Measurements from ENCODE around the gene DHCR7.

DHCR7 gene

DNA sequence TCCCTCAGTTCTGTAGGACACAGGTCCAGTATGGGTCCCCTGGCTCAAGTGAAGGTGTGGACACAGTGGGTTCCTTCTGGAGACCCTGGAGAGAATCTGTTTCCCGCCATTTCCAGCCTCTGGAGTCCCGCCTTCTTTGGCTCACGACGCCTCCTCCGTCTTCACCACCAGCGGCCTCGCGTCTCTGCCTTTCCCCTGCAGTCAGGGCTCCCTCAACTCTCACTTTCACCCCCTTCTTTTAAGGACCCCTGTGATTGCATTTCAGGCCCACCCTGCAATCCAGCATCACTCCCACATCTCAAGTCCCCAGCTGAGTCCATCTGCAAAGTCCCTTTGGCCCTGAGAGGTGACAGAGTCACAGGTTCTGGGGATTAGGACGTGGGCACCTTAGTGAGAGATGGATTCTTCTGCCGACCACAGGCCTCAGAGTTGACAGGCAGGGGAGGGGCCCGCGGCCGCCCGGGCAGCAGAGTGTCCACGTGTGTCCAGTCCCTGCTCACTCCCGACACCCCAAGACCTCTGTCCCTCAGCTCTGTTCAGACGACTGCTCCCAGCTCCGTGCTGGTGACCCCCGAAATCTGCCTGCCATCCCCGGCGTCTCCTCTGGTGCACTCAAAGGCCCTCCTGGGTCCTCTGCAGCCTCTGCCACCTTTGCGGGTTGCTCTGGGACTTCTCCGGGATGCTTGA lies 42.0 kb upstream of the DHCR7 start:
- H3K27me3 ChIP-seq (ENCODE audit: insufficient read depth, low read length, poor library complexity, severe bottlenecking): no peaks in the 10 kb centered on the region
- no peaks in the 10 kb centered on the region for H3K9me2 ChIP-seq (replicated peaks; ENCODE audit: low read depth, low read length)
- no peak overlapping the region for H2AFZ ChIP-seq (ENCODE audit: low read length)
- TF ChIP-seq EZH2phosphoT487 (IDR thresholded peaks at IDR 0.05; ENCODE audit: borderline replicate concordance): no peak
- TF ChIP-seq, protein P1, sequence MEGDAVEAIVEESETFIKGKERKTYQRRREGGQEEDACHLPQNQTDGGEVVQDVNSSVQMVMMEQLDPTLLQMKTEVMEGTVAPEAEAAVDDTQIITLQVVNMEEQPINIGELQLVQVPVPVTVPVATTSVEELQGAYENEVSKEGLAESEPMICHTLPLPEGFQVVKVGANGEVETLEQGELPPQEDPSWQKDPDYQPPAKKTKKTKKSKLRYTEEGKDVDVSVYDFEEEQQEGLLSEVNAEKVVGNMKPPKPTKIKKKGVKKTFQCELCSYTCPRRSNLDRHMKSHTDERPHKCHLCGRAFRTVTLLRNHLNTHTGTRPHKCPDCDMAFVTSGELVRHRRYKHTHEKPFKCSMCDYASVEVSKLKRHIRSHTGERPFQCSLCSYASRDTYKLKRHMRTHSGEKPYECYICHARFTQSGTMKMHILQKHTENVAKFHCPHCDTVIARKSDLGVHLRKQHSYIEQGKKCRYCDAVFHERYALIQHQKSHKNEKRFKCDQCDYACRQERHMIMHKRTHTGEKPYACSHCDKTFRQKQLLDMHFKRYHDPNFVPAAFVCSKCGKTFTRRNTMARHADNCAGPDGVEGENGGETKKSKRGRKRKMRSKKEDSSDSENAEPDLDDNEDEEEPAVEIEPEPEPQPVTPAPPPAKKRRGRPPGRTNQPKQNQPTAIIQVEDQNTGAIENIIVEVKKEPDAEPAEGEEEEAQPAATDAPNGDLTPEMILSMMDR (conservative IDR thresholded peaks at IDR 0.05; ENCODE audit: low read length): no peak
- no peaks in the 10 kb centered on the region for H3F3A ChIP-seq (ENCODE audit: low read depth)
- H4K20me1 ChIP-seq (ENCODE audit: insufficient read depth, low read length, poor library complexity, severe bottlenecking): no peaks in the 10 kb centered on the region
- H3K79me2 ChIP-seq (ENCODE audit: insufficient read depth, low read length): no peaks in the 10 kb centered on the region
- H3K4me3 ChIP-seq (ENCODE audit: low read length, poor library complexity, severe bottlenecking): no peak overlapping the region
- H3K9ac ChIP-seq (ENCODE audit: low read depth, low read length, poor library complexity, severe bottlenecking): no peak overlapping the region
- no peaks in the 10 kb centered on the region for H3K4me1 ChIP-seq (ENCODE audit: insufficient read depth, low read length, poor library complexity, severe bottlenecking)
- H3K36me3 ChIP-seq (ENCODE audit: insufficient read depth, low read length): peaks cover 41% of the 10 kb centered on the region; the same call in 1 of the 2 replicates
- no peak overlapping the region for H3K4me2 ChIP-seq (ENCODE audit: low read depth, low read length, poor library complexity, severe bottlenecking)
- H3K9me3 ChIP-seq (ENCODE audit: insufficient read depth, low read depth, low read length): no peaks in the 10 kb centered on the region

DNA sequence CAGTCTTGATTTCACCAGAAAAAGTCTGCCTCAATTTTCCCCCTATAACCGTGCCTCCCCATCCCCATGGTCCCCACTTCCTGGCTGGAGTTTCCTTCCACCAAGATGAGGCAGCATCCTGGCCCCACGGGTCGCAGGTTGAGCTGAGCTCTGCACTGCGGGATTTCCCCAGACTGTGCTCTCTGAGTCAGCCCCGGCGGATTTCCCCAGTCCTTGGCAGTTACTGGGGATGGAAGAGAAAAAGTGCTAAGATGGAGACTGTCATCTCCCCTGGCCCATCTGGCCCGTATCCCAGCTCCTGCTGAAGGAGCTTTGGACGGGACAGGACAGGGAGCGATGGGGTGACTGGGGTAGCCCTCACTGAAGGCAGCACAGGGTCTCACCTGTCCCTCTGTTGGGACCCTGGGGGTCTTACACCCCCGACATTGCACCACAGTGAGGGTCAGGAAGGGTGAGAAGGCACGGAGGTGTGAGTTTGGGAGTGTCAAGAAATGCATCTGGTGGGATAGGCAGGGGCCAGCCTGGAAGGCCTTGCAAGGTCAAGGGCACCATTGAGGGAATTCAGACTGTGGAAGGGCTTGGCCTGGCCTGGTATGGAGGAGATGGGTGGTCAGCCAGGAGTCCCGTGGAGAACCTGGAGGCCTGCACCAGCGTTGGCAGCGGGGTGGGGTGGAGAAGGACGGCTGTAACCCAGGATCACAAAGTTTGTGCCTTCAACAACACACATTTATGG lies 41.3 kb upstream of the DHCR7 start:
- Histone ChIP-seq H2AFZ (ENCODE audit: low read length) (no peak overlapping the region), H3K9me3 (ENCODE audit: insufficient read depth, low read depth, low read length) (no peaks in the 10 kb centered on the region), H3K36me3 (ENCODE audit: insufficient read depth, low read length) (peaks cover 42% of the 10 kb centered on the region; the same call in 1 of the 2 replicates), H3K4me1 (ENCODE audit: insufficient read depth, low read length, poor library complexity, severe bottlenecking) (no peaks in the 10 kb centered on the region), H3F3A (ENCODE audit: low read depth) (no peaks in the 10 kb centered on the region), H3K4me2 (ENCODE audit: low read depth, low read length, poor library complexity, severe bottlenecking) (no peak overlapping the region), H3K9me2 (replicated peaks; ENCODE audit: low read depth, low read length) (no peaks in the 10 kb centered on the region), H4K20me1 (ENCODE audit: insufficient read depth, low read length, poor library complexity, severe bottlenecking) (no peaks in the 10 kb centered on the region), H3K9ac (ENCODE audit: low read depth, low read length, poor library complexity, severe bottlenecking) (no peak overlapping the region), H3K79me2 (ENCODE audit: insufficient read depth, low read length) (no peaks in the 10 kb centered on the region), H3K4me3 (ENCODE audit: low read length, poor library complexity, severe bottlenecking) (no peak overlapping the region), H3K27me3 (ENCODE audit: insufficient read depth, low read length, poor library complexity, severe bottlenecking) (no peaks in the 10 kb centered on the region)
- TF ChIP-seq, protein P1 (conservative IDR thresholded peaks at IDR 0.05; ENCODE audit: low read length): no peak
- TF ChIP-seq EZH2phosphoT487 (IDR thresholded peaks at IDR 0.05; ENCODE audit: borderline replicate concordance): no peak

DNA sequence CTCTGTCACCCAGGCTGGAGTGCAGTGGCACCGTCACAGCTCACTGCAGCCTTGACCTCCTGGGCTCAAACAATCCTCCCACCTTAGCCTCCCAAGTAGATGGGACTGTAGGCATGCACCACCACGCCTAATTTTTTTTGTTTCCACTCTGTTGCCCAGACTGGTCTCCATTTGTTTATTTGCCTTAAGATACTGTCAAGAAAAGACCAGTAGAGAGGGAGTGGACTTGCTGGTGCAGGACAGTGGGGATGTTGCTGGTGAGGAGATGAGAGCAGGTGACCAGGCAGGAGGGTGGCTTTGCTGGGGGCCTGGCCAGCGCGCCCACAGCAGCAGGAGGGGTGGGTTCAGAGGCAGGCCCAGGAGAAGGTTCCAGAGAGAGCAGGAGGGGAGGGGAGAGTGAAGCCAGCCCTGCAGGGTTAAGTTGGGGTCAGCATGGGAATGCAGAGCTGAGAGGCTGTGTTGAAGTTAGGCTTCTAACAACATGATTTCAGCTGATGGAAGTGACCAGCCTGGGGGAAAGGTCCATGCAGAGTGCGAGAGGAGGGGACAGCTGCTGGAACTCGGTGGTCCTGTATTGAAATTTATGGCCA lies 40.6 kb upstream of the DHCR7 start:
- no peaks in the 10 kb centered on the region for H3F3A ChIP-seq (ENCODE audit: low read depth)
- H3K9me2 ChIP-seq (replicated peaks; ENCODE audit: low read depth, low read length): no peaks in the 10 kb centered on the region
- no peaks in the 10 kb centered on the region for H3K27me3 ChIP-seq (ENCODE audit: insufficient read depth, low read length, poor library complexity, severe bottlenecking)
- no peaks in the 10 kb centered on the region for H3K79me2 ChIP-seq (ENCODE audit: insufficient read depth, low read length)
- peaks cover 45% of the 10 kb centered on the region; the same call in 1 of the 2 replicates for H3K36me3 ChIP-seq (ENCODE audit: insufficient read depth, low read length)
- H2AFZ ChIP-seq (ENCODE audit: low read length): no peak overlapping the region
- H3K9ac ChIP-seq (ENCODE audit: low read depth, low read length, poor library complexity, severe bottlenecking): no peak overlapping the region
- H3K4me2 ChIP-seq (ENCODE audit: low read depth, low read length, poor library complexity, severe bottlenecking): no peak overlapping the region
- no peak overlapping the region for H3K4me3 ChIP-seq (ENCODE audit: low read length, poor library complexity, severe bottlenecking)
- TF ChIP-seq, protein P1 (conservative IDR thresholded peaks at IDR 0.05; ENCODE audit: low read length): no peak
- TF ChIP-seq EZH2phosphoT487 (IDR thresholded peaks at IDR 0.05; ENCODE audit: borderline replicate concordance): no peak
- H4K20me1 ChIP-seq (ENCODE audit: insufficient read depth, low read length, poor library complexity, severe bottlenecking): no peaks in the 10 kb centered on the region
- no peaks in the 10 kb centered on the region for H3K9me3 ChIP-seq (ENCODE audit: insufficient read depth, low read depth, low read length)
- H3K4me1 ChIP-seq (ENCODE audit: insufficient read depth, low read length, poor library complexity, severe bottlenecking): no peaks in the 10 kb centered on the region

Measured in Loucy (cell line).